Retinal pigment epithelial cell (primary cell): ENCODE data around the gene CLSTN2.

Source experiments
- DNase-seq: peaks from one replicate; pipeline ENCODE4 v3.0.0-alpha.2; 2010; ENCODE audit warnings: low read depth
- H3K4me3 ChIP-seq: 2 replicates; pipeline ENCODE4 v1.5.1; 2011; ENCODE audit warnings: mild to moderate bottlenecking, low read length, control low read depth, moderate library complexity
- CTCF ChIP-seq: conservative IDR thresholded peaks from 2 replicates; pipeline ENCODE4 v1.5.1; 2011; ENCODE audit warnings: low read depth, low read length, control low read depth, inconsistent platforms

Gene CLSTN2

GRCh38 chr3:140368223-140368811 is 433.3 kb downstream of the CLSTN2 start:
- H3K4me3 ChIP-seq = no peak overlapping the region
- TF ChIP-seq CTCF = no peak
- DNase-seq = no peak

GRCh38 chr3:140370686-140371085 is 435.7 kb downstream of the CLSTN2 start:
- no peak overlapping the region for H3K4me3 ChIP-seq
- TF ChIP-seq CTCF = no peak
- no peak for DNase-seq

GRCh38 chr3:140373234-140373633 is 438.2 kb downstream of the CLSTN2 start:
- no peak for DNase-seq
- TF ChIP-seq CTCF = no peak
- no peak overlapping the region for H3K4me3 ChIP-seq

GRCh38 chr3:140375002-140375401 is 440.0 kb downstream of the CLSTN2 start:
- no peak for DNase-seq
- no peak overlapping the region for H3K4me3 ChIP-seq
- TF ChIP-seq CTCF = no peak

GRCh38 chr3:140376136-140376889 is 441.3 kb downstream of the CLSTN2 start:
- TF ChIP-seq CTCF = no peak
- H3K4me3 ChIP-seq = no peak overlapping the region
- no peak for DNase-seq

- DNase-seq = no peak
- peak; percentile 17 for TF ChIP-seq CTCF
Observed at GRCh38 chr3:140377644-140378043, 442.7 kb downstream of the CLSTN2 start.

More at GRCh38 chr3:140377644-140378043, 442.7 kb downstream of the CLSTN2 start:
- H3K4me3 ChIP-seq = no peak overlapping the region
